ENCODE measurements around the gene ZCCHC9. TPM values are rescaled to one million over a fixed set of nuclear protein-coding genes. Genes with fewer than 3 reads are reported as not detected.

ZCCHC9 gene
- total RNA-seq, 1 experiment from 2014 or later, result 32.2 TPM

DNA sequence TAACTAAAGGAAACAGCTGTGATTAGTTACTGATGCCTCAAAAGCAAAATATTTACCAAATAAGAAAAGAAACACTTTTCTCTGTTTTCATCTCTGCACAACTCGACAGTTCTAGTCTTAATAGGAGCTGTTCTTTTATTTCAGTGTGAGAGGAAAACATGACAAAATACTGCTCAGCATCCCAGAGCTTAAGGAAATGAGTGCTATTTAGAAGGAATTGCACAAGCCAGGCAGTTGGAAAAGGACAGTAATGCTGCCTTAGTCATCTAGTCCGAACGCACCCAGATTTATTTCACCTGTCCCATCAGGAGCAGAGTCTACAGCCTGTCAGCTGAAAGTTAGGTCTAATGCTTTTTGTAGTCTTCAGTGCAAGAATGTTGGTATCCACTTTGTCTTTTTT, 12.3 kb downstream of the ZCCHC9 start:
- Histone ChIP-seq H3K79me2 (ENCODE audit: insufficient read depth, low read length) (no peaks in the 10 kb centered on the region), H2BK12ac (ENCODE audit: insufficient read length, low read depth, low read length) (no peak overlapping the region), H3T11ph (ENCODE audit: low read length) (no peak overlapping the region), H3K79me1 (ENCODE audit: insufficient read depth, low read depth, low read length, poor library complexity, severe bottlenecking) (no peaks in the 10 kb centered on the region), H3K9ac (ENCODE audit: extremely low read depth, insufficient read length, low read length) (no peak overlapping the region), H4K91ac (ENCODE audit: insufficient read length, low read depth, low read length) (no peak overlapping the region), H3K23ac (ENCODE audit: insufficient read length, low read depth, low read length) (no peak overlapping the region), H2BK5ac (ENCODE audit: insufficient read length, low read length) (no peak overlapping the region), H4K5ac (ENCODE audit: insufficient read length, low read depth, low read length) (no peak overlapping the region), H3K27ac (ENCODE audit: insufficient read length, low read depth, low read length) (no peak overlapping the region), H2BK15ac (ENCODE audit: low read depth, low read length) (no peak overlapping the region), H3K56ac (ENCODE audit: insufficient read length, low read depth, low read length) (no peak overlapping the region), H3K14ac (ENCODE audit: insufficient read depth, low read length) (no peak overlapping the region), H2BK20ac (ENCODE audit: low read depth, low read length, poor library complexity, severe bottlenecking) (no peak overlapping the region), H4K20me1 (ENCODE audit: control insufficient read depth, insufficient read depth, insufficient read length) (no peaks in the 10 kb centered on the region), H4K8ac (replicated peaks; ENCODE audit: insufficient read length, low read depth, low read length) (no peak overlapping the region), H3K4ac (ENCODE audit: low read depth, low read length) (no peak overlapping the region), H3K27me3 (ENCODE audit: insufficient read depth, low read length) (no peaks in the 10 kb centered on the region), H3K4me2 (ENCODE audit: insufficient read depth, insufficient read length, low read length) (no peak overlapping the region), H3K4me1 (ENCODE audit: insufficient read depth, low read length) (no peaks in the 10 kb centered on the region; the same call in 1 of the 2 replicates), H3K18ac (ENCODE audit: insufficient read length, low read depth, low read length) (no peak overlapping the region), H3K9me3 (ENCODE audit: control insufficient read depth, low read depth, low read length) (no peaks in the 10 kb centered on the region), H2BK120ac (ENCODE audit: low read depth, low read length, poor library complexity, severe bottlenecking) (no peak overlapping the region), H2AFZ (ENCODE audit: low read length) (no peak overlapping the region), H2AK5ac (ENCODE audit: insufficient read length, low read length) (no peak overlapping the region), H3K23me2 (ENCODE audit: insufficient read length, low read depth, low read length, poor library complexity, severe bottlenecking) (no peaks in the 10 kb centered on the region)
- WGBS (ENCODE audit: extremely low coverage, insufficient read length, low lambda C conversion rate), result no CpG with 5 or more reads among the region's 3 CpGs
- H3K27ac Mint-ChIP-seq, result no peak overlapping the region; a peak in 1 of 7 replicates
- TF ChIP-seq, protein P1, sequence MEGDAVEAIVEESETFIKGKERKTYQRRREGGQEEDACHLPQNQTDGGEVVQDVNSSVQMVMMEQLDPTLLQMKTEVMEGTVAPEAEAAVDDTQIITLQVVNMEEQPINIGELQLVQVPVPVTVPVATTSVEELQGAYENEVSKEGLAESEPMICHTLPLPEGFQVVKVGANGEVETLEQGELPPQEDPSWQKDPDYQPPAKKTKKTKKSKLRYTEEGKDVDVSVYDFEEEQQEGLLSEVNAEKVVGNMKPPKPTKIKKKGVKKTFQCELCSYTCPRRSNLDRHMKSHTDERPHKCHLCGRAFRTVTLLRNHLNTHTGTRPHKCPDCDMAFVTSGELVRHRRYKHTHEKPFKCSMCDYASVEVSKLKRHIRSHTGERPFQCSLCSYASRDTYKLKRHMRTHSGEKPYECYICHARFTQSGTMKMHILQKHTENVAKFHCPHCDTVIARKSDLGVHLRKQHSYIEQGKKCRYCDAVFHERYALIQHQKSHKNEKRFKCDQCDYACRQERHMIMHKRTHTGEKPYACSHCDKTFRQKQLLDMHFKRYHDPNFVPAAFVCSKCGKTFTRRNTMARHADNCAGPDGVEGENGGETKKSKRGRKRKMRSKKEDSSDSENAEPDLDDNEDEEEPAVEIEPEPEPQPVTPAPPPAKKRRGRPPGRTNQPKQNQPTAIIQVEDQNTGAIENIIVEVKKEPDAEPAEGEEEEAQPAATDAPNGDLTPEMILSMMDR (conservative IDR thresholded peaks at IDR 0.05), result no peak
- H3K4me3 Mint-ChIP-seq, result no peak overlapping the region
- no peaks in the 10 kb centered on the region for H3K9me3 Mint-ChIP-seq
- no peaks in the 10 kb centered on the region for H3K27me3 Mint-ChIP-seq (ENCODE audit: low read depth)
- peaks cover 0 to 31% (median 7%) of the 10 kb centered on the region in 3 experiments; a peak in 5 of 7 replicates for H3K36me3 Mint-ChIP-seq (ENCODE audit: insufficient read depth in 1 of 3, low read depth in 3 of 3)
- peaks cover 7 to 19% of the 10 kb centered on the region in 2 experiments; a peak in 3 of 4 replicates for H3K4me1 Mint-ChIP-seq
- no peak for DNase-seq

All from H9 (cell line).